Measurements from ENCODE around the gene TTC16. TPM values are rescaled to one million over a fixed set of nuclear protein-coding genes. Genes with fewer than 3 reads are reported as not detected.

The TTC16 gene
- total RNA-seq, 1 donor from 2014 or later: not detected

DNA sequence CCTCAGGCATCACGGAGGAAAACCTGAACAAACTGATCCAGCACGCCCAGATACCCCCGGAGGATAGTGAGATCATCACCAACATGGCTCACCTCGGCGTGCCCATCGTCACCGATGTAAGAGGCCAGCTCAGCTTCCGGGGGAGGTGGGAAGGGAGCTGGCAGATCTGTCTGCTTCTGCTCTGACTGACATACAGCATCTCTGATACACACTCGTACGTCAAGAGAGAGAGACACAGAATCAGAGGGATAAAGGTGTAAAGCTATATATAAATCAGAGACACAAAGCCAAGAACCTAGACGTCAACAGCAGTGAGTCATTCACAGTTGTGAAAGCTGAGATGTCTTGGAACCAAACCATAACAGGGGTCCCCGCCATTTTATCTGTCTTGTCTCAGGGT is 39.2 kb upstream of the TTC16 start:
- CTCF ChIA-PET: no interaction called here
- Mint-ChIP-seq H3K9me3 (no peaks in the 10 kb centered on the region), H3K36me3 (ENCODE audit: low read depth) (no peaks in the 10 kb centered on the region), H3K27me3 (peaks cover 14% of the 10 kb centered on the region), H3K4me1 (no peaks in the 10 kb centered on the region), H3K27ac (no peak overlapping the region), H3K4me3 (no peak overlapping the region)
- POLR2A ChIA-PET: no interaction called here
- DNase-seq: no peak
- intact Hi-C loops (cut with micrococcal nuclease): no loop called here
- ATAC-seq (ENCODE audit: low read depth): no peak
- TF ChIP-seq, protein P1, sequence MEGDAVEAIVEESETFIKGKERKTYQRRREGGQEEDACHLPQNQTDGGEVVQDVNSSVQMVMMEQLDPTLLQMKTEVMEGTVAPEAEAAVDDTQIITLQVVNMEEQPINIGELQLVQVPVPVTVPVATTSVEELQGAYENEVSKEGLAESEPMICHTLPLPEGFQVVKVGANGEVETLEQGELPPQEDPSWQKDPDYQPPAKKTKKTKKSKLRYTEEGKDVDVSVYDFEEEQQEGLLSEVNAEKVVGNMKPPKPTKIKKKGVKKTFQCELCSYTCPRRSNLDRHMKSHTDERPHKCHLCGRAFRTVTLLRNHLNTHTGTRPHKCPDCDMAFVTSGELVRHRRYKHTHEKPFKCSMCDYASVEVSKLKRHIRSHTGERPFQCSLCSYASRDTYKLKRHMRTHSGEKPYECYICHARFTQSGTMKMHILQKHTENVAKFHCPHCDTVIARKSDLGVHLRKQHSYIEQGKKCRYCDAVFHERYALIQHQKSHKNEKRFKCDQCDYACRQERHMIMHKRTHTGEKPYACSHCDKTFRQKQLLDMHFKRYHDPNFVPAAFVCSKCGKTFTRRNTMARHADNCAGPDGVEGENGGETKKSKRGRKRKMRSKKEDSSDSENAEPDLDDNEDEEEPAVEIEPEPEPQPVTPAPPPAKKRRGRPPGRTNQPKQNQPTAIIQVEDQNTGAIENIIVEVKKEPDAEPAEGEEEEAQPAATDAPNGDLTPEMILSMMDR (IDR thresholded peaks at IDR 0.05): no peak

DNA sequence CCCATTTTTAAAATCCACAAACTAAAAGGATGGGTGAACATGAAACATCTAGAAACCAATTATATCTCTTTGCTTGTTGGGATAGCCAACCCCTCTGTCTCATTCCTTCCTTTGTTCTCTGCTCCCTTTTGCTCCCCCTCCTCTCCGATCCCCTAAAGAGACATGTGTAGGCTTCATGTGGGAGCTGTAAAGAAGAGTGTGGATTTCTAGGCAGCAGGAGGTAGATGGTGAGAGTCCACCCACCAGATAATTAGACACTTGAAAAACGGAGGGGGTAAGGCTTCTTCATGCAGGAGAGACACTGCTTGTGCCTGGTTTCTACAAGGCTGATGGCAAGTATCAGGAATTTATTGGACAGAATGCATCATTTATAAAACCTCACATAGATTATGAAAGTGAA is 36.4 kb upstream of the TTC16 start:
- Mint-ChIP-seq H3K36me3 (ENCODE audit: low read depth) (no peaks in the 10 kb centered on the region), H3K4me3 (no peak overlapping the region), H3K4me1 (no peaks in the 10 kb centered on the region), H3K27me3 (peaks cover 14% of the 10 kb centered on the region), H3K27ac (no peak overlapping the region), H3K9me3 (no peaks in the 10 kb centered on the region)
- ChIA-PET POLR2A (no interaction called here), CTCF (no interaction called here)
- TF ChIP-seq, protein P1 (IDR thresholded peaks at IDR 0.05): no peak
- DNase-seq: no peak
- no peak for ATAC-seq (ENCODE audit: low read depth)
- intact Hi-C loops (cut with micrococcal nuclease): no loop called here

GRCh38 chr9:127680226-127680625 is 35.7 kb upstream of the TTC16 start:
- Mint-ChIP-seq H3K4me3 (no peak overlapping the region), H3K27me3 (peaks cover 14% of the 10 kb centered on the region), H3K4me1 (no peaks in the 10 kb centered on the region), H3K9me3 (no peaks in the 10 kb centered on the region), H3K27ac (no peak overlapping the region), H3K36me3 (ENCODE audit: low read depth) (no peaks in the 10 kb centered on the region)
- CTCF ChIA-PET: no interaction called here
- TF ChIP-seq, protein P1 (IDR thresholded peaks at IDR 0.05): no peak
- DNase-seq (no peak), ATAC-seq (ENCODE audit: low read depth) (no peak)
- intact Hi-C loops (cut with micrococcal nuclease): no loop called here
- POLR2A ChIA-PET: no interaction called here

DNA sequence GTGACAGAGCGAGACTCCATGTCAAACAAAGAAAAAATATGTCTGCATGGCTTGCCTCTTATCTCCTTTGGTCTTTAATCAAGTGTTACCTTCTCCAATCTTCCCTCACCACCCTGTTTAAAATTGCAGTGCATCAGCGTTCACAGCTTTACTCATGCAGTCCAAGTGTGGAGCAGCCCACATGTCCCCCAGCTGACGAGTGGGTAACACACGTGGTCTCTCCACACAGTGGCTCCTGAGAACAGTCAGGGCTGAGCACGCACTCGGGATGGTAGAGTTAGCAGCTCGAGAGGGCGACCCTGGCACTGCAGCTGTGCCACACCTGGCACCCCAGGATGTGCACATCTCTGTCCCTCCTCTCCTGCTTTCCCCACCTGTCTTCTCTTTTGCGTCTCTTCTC is 35.0 kb upstream of the TTC16 start:
- intact Hi-C loops (cut with micrococcal nuclease): no loop called here
- POLR2A ChIA-PET: interaction anchor here (1.4 kb wide), 1 partner anchor 9 kb away, joined by 3 read pairs; no protein-coding TSS in a partner anchor
- H3K9me3 Mint-ChIP-seq: no peaks in the 10 kb centered on the region
- no peak for ATAC-seq (ENCODE audit: low read depth)
- H3K36me3 Mint-ChIP-seq (ENCODE audit: low read depth): no peaks in the 10 kb centered on the region
- TF ChIP-seq, protein P1 (IDR thresholded peaks at IDR 0.05): no peak
- no peak for DNase-seq
- no peak overlapping the region for H3K27ac Mint-ChIP-seq
- H3K4me3 Mint-ChIP-seq: no peak overlapping the region
- H3K4me1 Mint-ChIP-seq: no peaks in the 10 kb centered on the region
- peaks cover 14% of the 10 kb centered on the region for H3K27me3 Mint-ChIP-seq
- CTCF ChIA-PET: no interaction called here

- ATAC-seq (ENCODE audit: low read depth) (no peak), DNase-seq (no peak)
- intact Hi-C loops (cut with micrococcal nuclease): no loop called here
- ChIA-PET CTCF (no interaction called here), POLR2A (interaction anchor here (1.4 kb wide), 1 partner anchor 7 kb away, joined by 3 read pairs; no protein-coding TSS in a partner anchor)
- Mint-ChIP-seq H3K36me3 (ENCODE audit: low read depth) (no peaks in the 10 kb centered on the region), H3K4me3 (no peak overlapping the region), H3K27ac (no peak overlapping the region), H3K27me3 (peaks cover 14% of the 10 kb centered on the region), H3K4me1 (no peaks in the 10 kb centered on the region), H3K9me3 (no peaks in the 10 kb centered on the region)
- TF ChIP-seq, protein P1 (IDR thresholded peaks at IDR 0.05): no peak
These were observed 33.3 kb upstream of the TTC16 start for GRCh38 chr9:127682351-127683136.
